RWPE1 (cell line): ENCODE measurements around the gene PDZD8.
"Not testable (repeated sequence)": the region's sequence is repeated elsewhere in the genome, so short reads cannot be mapped to it uniquely, and the experiment has no call there.

Experiments
- CTCF ChIA-PET: fragments of 350-600 bp; sonication (Branson Sonifier 250); formaldehyde crosslinking; extraction: SDS; loops from one replicate; lab custom pipeline; 2021; lab: Yijun Ruan, JAX
- POLR2A ChIA-PET: fragments of 400-600 bp; formaldehyde crosslinking; extraction: SDS; loops from one replicate; lab custom pipeline; 2020; ENCODE audit warnings: antibody characterized with exemption; ENCODE audit not compliant: low non-redundant PET; lab: Yijun Ruan, JAX
- DNase-seq: peaks from one replicate; pipeline ENCODE4 v3.0.0; 2012; ENCODE audit warnings: low spot score
- H3K27ac ChIP-seq: fragments of 450-650 bp; 2 replicates; pipeline ENCODE4 v1.5.1; 2017
- TF ChIP-seq, protein P1 (sequence below): fragments of 450-650 bp; conservative IDR thresholded peaks from 2 replicates; pipeline ENCODE4 v1.5.1; 2017; ENCODE audit warnings: low read depth, mild to moderate bottlenecking

Gene PDZD8

DNA sequence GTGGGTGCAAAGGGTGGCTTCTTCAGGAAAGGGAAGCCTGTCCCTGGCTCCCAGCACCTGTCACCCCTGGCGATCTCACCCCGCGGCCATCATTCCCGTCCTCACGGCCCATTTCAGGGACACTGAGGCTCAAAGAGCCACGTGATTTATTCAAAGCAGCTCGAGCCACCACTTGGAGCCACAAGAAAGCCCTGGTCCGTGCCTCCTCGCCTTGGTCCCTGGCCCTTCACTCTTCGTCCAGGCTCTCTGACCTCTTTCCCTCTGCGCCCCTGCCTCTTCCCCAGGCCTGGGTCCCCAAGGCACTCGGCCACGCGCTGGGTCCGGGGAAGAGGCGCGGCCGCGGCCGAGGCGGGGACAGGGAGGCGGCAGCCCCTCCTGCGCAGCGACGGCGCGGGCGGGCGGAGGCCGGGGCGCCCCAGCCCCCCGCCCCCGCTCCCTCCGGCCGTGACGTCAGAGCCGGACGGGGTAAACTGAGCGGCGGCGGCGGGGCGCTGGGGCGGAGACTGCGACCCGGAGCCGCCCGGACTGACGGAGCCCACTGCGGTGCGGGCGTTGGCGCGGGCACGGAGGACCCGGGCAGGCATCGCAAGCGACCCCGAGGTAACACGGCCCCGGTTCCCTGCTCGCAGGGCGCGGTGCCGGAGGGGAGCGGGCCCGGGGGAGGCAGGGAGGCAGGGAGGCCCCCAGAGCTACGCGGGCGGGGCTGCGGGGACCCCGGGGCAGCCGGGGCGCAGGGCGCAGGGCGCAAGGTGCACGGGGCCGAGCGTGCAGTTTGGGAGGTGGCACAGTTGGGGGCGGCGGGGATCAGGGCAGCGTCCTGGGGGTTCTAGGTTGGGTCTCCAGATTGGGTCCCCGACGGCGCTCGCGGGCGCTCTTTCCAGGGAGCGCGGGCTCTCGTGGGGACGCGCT, 134.4 kb downstream of the PDZD8 start, which contains the start of gene SLC18A2:
TSS of gene SLC18A2 (plus strand) at position 494 of the 909 bp plus-strand sequence. CDS start 580 bp downstream, outside the sequence.
- TF ChIP-seq, protein P1, sequence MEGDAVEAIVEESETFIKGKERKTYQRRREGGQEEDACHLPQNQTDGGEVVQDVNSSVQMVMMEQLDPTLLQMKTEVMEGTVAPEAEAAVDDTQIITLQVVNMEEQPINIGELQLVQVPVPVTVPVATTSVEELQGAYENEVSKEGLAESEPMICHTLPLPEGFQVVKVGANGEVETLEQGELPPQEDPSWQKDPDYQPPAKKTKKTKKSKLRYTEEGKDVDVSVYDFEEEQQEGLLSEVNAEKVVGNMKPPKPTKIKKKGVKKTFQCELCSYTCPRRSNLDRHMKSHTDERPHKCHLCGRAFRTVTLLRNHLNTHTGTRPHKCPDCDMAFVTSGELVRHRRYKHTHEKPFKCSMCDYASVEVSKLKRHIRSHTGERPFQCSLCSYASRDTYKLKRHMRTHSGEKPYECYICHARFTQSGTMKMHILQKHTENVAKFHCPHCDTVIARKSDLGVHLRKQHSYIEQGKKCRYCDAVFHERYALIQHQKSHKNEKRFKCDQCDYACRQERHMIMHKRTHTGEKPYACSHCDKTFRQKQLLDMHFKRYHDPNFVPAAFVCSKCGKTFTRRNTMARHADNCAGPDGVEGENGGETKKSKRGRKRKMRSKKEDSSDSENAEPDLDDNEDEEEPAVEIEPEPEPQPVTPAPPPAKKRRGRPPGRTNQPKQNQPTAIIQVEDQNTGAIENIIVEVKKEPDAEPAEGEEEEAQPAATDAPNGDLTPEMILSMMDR = no peak
- ChIA-PET POLR2A (no interaction called here), CTCF (no interaction called here)
- no peak within 1 kb of the TSS for H3K27ac ChIP-seq
- no peak for DNase-seq

DNA sequence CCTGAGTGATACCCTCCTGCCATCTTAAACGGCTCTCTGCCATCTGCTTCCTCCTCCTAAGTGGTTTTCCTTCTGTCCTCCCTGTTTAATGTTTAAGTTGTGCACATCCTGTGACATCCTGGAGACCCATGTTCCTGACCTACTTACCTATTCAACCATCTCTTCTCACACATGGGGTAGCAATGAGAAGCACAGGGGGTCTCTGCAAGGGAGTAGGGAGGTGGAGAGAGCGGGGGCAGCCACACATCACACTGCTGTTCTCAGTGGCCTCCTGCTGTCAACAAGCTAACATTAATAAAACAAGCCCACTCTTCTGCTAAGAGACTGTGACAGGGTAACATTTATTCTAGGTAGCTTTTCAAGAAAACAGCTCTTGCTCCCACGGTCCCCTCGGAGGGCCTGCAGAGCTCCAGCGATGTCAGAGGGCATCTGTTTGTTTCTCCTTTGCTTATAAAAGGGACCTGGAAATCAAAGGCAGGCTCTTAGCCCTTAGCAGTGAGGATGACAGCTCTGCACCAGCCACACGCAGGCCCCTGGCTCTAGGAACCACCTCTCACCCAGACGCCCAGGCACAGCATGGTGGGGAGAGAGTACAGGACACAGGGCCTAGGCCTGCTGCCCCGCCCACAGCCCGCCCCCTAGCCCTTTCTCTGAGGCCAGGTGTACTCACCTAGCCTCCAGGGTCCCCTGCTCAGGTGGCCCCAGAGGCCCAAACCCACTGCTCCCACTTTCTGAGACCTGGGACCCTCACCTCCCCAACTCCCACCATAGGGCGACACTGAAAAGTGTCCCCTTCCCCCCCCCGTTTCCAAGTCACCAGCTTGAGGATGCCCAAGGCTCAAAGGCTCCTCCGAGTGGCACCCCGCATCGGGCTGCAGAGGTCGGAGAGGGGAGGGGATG, 135.3 kb downstream of the PDZD8 start:
- DNase-seq = no peak
- TF ChIP-seq, protein P1 = no peak
- POLR2A ChIA-PET = no interaction called here
- H3K27ac ChIP-seq = no peak overlapping the region
- CTCF ChIA-PET = interaction anchor here (0.5 to 0.8 kb wide), 2 partner anchors 23 to 80 kb away, joined by 3 read pairs; no protein-coding TSS in a partner anchor

DNA sequence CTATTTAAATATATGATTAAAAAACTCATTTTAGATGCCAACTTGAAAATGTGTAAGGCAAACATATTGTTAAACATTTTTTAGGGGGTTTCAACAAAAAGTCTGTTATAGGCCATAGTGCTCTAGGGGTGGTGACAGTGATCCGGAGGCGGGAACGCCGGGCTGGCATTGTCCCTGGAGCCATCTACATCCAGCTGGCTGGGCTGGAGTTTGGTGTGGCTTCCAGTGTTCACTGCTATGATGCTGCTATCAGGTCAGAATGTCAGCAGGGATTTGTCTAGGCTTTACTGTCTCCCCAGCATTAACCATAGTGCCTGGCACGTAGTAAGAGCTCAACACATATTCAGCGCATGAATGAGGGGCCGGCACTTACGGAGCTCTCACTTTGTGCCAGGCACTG, 136.2 kb downstream of the PDZD8 start:
- ChIA-PET POLR2A (no interaction called here), CTCF (interaction anchor here (0.8 kb wide), 1 partner anchor 81 kb away, joined by 3 read pairs; no protein-coding TSS in a partner anchor)
- TF ChIP-seq, protein P1 = no peak
- no peak for DNase-seq
- H3K27ac ChIP-seq = no peak overlapping the region

DNA sequence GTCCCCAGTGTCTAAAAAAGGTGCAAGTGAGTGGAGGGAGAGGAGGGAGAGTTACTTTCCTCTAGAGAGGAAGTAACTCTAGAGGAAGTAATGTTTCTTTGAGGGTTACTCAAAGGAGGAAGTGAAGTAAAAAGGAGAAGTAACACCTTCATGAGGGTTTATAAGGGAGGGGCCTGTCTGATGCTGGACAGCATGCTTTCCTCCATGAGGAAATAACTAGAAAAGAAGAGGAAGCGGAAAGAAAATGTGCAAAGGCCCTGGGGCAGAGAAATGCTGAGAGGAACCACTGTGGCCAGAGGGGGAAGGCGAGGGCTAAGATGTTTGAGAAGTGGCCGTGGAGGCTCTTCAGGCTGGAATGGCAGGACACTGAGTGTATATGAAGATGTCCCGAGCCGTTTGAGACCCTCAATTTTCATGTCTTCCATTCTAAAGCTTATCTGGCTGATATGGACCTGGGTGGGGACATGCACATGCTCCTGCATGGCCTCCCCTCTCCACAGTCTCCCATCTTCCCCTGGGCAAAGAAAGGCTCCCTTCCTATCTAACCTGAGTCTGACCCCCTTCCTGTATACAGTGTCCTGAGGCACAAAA, 137.7 kb downstream of the PDZD8 start:
- CTCF ChIA-PET = interaction anchor here (0.7 kb wide), 1 partner anchor 1568 kb away, joined by 3 read pairs; no protein-coding TSS in a partner anchor
- DNase-seq = no peak
- TF ChIP-seq, protein P1 = no peak
- POLR2A ChIA-PET = no interaction called here
- H3K27ac ChIP-seq = no peak overlapping the region

DNA sequence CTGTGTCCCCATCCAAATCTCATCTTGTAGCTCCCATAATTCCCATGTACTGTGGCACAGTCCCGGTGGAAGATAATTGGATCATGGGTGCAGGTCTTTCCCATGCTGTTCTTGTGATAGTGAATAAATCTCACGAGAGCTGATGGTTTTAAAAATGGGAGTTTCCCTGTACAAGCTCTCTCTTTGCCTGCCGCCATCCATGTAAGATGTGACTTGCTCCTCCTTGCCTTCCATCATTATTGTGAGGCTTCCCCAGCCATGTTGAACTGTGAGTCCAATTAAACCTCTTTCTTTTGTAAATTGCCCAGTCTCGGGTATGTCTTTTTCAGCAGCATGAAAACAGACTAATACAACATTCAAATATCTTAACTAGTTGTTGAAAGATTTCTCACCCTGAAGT, 145.1 kb downstream of the PDZD8 start:
- H3K27ac ChIP-seq, DNase-seq, POLR2A ChIA-PET, CTCF ChIA-PET: not testable (repeated sequence)

DNA sequence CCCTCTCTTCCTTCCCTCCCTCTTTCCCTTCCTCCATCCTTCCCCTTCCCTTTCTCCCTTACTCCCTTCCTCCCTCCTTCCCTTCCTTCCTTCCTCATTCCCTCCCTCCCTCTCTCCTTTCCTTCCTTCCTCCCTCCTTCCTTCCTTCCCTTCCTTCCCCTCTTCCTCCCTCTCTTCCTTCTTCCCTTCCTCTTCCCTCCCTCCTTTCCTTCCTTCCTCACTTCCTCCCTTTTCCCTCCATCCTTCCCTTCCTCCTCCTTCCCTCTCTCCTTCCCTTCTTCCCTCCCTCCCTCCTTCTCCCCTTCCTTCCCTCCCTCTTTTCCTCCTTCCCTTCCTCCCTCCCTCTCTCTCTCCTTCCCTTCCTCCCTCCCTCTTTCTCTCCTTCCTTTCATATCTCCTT, 147.0 kb downstream of the PDZD8 start:
- no peak overlapping the region for H3K27ac ChIP-seq
- TF ChIP-seq, protein P1 = no peak
- CTCF ChIA-PET = no interaction called here
- no peak for DNase-seq
- POLR2A ChIA-PET = no interaction called here
